SK-N-MC (cell line): ENCODE measurements around the gene CCIN.

Experiments
- EZH2 ChIP-seq: fragments of 200-600 bp; sonication (generic); IDR thresholded peaks from one replicate; pipeline ENCODE4 v1.6.1; 2017; ENCODE audit warnings: antibody characterized with exemption
- POLR2AphosphoS5 ChIP-seq: IDR thresholded peaks from 2 replicates; pipeline ENCODE4 v1.6.1; 2012; ENCODE audit warnings: mild to moderate bottlenecking, low read depth, low read length, borderline replicate concordance

DNA sequence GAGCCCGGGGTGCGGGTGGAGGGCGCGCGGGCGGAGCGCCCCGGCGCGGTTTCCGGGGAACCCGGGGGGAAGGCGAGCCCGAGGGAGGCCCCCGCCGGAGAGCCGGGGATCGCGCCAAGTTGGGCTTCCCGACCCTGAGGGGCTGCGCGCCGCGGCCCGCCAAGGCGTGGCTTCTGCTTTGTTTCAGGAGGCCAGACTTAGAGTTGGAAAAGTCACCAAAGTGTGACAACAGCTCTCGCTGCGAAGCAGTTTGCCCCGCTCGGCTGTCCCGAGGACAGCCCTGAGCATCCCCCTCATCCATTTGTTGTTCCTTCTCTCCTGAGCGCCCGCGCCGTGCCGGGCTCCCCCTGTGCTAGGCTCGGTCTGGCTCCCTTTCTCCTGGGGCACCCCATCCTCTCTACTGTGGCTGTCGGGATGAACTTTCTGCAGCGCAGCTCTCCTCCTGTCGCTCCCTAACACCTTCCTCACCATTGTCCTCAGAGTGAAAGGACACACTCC lies 32.2 kb upstream of the CCIN start:
- TF ChIP-seq EZH2 (no peak), POLR2AphosphoS5 (no peak)
